Stimulated activated CD4-positive, alpha-beta T cell treated with anti-CD3 and anti-CD28 coated beads, Interleukin-4, amount 100 ng/mL, for 48 hours (primary cell): Measurements from ENCODE around the gene GLIPR2.
"Not testable (repeated sequence)": the region's sequence is repeated elsewhere in the genome, so short reads cannot be mapped to it uniquely, and the experiment has no call there.

ENCODE experiments used
- DNase-seq, 2 donors: peaks; one replicate each; pipeline ENCODE4 v3.0.0-alpha.2; 2020; ENCODE audit warnings: low read depth in 2 of 2

The GLIPR2 gene, protein sequence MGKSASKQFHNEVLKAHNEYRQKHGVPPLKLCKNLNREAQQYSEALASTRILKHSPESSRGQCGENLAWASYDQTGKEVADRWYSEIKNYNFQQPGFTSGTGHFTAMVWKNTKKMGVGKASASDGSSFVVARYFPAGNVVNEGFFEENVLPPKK

DNA sequence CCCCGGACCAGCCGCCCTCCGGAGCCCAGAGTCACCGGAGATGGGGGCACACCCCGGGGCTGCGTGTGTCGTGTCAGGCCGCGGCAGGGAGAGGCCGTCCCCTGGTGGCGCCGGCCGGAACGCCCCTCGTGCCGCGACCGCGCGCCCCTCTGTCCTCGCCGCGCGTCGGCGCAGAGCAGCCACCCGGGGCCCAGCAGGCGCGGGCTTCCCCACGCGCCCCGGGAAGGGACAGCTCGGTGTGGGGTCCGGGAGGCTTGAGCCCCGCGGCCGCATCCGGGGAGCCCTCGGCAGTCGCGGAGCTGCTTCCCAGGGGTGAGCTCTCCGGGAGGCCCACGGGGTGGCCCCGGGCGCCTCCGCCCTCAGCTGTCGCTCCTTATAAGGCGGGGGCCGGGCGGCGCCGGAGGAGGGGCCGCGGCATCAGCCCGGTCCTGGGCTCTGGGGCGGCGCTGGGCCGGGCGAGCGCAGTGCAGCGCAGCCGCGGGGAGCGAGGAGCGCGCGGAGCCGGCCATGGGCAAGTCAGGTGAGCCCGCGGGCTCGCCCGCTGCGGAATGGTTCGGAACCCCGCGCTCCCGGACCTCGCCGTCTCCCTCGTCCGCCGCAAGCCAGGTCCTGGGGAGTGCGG, at the start of gene GLIPR2:
Gene GLIPR2 (plus strand): TSS at position 462 of the 622 bp plus-strand sequence. CDS start 46 bp downstream, at position 508.
- peak; percentile 63 to 74 for DNase-seq

DNA sequence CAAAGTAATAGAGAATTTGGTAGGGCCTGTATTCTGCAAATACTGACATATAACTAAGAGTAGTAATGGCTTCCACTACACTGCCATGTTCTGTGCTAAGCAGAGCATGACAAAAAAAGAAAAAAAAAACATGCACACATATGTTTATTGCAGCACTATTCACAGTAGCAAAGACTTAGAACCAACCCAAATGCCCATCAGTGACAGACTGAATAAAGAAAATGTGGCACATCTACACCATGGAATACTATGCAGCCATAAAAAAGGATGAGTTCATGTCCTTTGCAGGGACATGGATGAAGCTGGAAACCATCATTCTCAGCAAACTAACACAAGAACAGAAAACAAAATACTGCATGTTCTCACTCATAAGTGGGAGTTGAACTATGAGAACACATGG, 49.5 kb upstream of the GLIPR2 start:
- DNase-seq: not testable (repeated sequence)

DNA sequence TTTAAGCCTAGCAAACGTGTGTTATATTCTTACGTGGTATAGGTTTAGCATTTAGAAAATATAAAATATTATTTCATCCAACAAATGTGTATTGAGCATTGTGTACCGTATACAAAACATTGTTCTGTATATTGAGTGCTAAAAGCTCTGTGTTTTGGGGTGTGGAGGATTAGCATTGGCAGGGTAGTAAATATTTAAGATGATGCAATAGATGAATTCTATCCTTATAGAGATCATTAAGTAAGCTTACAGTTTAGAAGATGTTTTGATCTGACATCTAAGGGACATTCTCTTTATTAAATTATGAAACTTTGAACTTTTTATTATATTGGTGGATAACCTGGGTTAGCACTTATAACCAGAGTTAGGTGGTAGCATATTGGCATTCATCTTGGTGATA, 48.5 kb upstream of the GLIPR2 start:
- DNase-seq: no peak

DNA sequence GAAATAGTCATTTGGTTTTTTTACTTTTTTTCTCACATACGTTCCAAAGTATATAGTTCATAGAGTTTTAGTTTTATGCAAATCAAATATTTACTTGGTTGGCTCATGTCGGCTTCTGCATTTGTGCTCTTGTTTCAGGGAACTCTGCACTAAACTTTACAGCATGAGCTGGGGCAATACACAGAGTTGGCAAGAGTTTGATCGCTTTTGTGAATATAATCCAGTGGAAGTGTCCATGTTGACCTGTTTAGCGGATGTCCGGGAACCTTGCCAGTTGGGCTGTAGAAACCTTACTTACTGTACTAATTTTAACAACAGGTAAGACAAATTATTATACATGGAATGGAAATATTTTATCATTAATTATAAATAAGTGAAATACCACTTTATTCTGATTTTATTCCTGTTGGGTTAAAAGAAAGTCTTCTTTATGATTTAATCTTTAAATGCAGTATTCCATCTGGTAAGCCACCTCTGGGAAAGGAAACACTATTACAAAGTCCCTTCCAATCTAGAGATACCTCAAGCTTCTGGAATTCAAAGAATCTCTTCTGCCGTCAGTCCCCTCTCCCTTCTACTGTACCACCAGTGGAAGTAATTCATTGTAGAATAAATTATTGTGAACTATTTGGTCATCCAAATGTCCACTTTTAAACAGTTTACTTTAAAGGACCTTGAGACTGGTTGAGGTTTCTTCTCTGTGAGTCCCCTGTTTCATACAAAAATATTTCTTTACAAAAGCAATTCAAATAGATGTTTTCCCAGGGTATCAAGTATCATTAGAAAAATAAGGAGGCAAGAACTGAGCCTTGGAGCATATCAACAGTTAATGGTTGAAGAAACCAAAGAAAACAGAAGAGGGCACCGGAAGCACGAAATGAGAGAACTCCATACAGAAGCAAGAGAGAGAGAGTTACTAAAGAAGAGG, 45.2 kb upstream of the GLIPR2 start:
- no peak for DNase-seq

DNA sequence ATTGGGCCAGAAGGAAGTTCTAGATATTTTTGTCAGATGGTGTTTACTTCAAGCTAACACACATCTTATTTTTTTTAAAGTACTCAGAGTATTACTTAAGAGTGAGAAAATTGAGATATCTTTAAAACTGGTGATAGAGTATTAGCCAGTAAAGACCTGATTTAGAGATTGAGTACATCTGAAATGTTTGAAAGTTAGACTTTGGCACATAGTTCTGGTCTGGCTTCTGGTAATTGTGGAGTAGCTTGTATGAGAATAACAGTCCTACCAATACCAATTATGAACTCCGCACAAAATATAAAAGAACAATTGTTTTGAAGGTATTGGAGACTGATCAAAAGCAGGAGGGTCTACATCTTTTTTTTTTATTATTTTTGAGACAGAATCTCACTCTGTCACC, 44.5 kb upstream of the GLIPR2 start:
- DNase-seq: no peak

DNA sequence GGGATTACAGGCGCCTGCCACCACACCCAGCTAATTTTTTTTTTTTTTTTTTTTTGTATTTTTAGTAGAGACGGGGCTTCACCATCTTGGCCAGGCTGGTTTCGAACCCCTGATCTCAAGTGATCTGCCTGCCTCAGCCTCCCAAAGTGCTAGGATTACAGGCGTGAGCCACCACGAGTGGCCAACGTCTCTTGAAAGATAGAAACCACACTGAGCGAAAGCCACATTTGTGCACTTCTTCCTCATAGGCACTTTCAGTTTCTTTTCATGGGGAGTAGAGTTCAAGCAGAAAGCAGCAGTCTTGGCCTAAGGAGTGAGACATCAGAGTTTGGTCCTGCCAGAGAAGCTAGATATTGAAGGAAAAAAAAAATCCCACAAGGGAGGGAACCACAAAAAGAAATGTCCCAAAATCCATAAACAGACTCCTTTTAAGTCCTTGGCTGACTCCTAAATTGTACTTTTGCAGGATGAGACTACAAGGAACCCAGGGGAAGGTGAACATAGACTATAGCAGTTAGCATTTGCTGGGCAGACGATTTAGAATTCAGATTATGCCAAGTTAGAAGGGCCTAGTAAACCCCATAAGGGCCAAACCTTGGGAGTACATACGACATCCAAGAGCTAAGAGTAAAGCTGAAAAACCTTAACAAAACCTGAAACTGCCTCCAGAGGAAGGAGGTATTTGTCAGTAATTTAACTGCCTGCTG, 43.9 kb upstream of the GLIPR2 start:
- peak; percentile 16 to 20 for DNase-seq

DNA sequence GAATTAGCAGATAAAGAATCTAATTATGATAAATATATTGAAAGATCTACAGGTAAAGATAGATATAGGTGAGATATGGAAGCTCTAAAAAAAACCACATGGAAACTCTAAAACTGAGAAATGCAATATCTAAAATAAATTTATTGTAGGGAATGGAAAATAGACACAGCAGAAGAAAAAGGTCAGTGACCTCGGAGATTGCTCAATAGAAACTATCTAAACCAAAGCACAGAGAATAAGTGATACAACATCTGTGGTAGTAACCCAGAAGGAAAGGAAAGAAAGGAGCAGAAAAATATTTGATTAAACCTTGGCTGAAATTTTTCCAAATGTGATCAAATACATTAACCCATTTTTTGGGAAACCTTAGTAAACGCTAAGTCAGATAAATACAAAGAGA, 43.1 kb upstream of the GLIPR2 start:
- no peak for DNase-seq

DNA sequence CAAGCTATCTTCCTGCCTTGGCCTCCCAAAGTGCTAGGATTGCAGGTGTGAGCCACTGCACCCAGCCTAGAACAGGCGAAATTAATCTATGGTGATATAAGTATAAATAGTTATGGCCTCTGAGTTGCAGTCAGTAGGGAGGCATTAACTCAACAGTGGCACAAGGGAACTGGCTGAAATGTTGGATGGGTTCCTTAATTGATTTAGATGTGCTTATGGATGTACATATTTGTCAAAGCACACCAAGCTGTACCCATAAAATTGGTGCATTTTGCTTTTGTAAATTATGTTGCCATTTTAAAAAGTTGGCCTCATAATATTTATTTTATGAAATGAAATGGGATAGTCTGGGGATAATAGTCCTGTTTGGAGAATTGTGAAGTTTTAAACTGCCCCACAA, 36.8 kb upstream of the GLIPR2 start:
- DNase-seq: no peak

DNA sequence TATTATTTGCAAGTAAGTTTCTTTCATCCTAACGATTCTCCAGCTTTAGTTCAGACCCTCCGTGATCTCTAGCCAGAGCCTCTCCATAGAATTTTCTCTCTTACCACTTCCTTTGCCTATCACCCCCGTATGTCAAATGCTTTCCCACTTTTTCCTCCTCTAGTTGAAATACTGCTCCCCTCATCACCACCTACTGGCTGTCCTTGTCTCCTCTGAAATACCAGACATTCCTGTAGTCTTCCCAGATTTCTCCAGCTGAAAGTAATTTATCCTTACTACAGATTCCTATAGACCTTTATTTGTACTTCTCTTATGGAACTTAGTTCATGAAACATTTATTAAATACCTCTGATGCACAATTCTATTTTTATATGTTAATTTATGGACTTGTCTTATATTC, 36.0 kb upstream of the GLIPR2 start:
- DNase-seq: no peak

DNA sequence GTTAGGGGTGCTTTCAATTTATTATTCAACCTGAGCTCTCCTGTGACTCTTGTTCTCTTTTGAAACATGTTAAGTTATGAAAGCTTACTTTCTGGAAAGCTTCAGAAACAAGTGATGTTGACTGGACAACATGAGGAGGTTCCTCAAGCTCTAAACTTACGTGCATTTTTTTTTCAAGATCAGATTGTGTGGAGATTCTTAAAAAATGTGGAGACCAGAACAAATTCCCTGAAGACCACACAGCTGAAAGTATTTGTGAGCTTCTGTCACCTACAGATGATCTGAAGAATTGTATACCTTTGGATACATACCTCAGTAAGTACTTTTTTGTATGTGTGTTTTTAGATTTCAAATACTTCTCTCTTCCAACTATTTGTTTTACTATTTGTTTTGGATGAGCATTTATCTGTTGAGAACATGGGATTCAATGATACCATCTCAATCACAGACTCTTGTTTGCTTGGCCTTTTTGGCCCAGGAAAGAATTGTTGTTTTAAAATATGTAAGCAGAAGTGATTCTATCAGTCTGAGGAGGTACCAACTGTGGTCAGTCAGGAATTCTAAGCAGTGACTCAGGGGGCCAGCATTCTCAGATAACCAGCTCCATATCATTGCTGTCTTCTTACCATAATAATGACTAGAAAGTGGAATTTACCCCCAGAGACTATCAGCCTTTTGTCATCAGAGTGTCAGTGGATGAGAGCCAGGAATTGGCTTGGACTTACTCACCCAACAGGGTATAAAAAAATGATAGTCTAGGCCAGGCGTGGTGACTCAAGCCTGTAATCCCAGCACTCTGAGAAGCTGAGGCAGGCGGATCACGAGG, 34.4 kb upstream of the GLIPR2 start:
- DNase-seq: no peak

DNA sequence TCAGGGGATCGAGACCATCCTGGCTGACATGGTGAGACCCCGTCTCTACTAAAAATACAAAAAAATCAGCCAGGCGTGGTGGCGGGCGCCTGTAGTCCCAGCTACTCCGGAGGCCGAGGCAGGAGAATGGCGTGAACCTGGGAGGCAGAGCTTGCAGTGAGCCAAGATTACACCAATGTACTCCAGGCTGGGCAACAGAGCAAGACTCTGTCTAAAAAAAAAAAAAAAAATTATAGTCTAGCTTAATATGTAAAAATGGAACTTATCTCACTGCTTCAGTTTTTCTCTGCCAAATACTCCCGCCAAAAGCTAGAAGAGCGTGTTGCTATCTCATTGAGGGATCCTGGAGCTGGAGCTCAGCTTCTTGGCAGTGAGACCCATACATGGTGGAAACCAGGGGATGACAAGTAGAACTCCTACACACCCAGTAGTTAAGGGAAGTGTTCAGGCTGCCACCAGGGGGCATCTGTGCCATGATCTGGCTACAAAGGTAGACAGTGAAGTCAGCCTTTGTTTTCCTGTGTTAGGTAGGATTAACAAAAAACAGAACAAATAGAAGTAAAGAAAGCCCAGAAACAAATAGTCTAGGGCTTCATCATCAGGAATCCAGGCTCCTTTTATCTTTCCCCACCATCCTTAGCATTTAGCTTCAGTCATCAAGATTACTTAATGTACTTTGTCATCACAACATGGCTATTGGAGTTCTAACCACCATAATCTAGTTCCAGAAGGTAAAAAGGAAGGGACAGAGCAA, 33.6 kb upstream of the GLIPR2 start:
- peak; percentile 84 to 86 for DNase-seq

DNA sequence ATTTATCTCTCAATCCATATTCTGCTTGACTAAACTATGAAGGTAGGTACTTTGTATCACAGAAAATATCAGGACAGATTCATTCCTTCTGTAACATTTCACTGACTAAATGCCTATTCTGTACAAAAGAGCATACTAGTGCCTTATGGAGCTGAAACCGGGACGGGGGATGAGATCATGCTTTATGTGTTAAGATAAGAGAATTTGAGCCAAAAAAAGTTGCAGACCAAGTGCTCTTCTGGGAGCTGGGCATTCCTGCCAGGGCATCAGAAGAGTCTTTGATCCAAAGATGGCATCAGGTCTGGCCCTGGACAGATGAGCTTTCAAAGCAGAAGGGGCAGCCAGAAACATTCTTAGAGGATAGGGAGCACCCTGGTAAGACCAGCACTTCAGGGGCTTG, 27.5 kb upstream of the GLIPR2 start:
- no peak for DNase-seq

DNA sequence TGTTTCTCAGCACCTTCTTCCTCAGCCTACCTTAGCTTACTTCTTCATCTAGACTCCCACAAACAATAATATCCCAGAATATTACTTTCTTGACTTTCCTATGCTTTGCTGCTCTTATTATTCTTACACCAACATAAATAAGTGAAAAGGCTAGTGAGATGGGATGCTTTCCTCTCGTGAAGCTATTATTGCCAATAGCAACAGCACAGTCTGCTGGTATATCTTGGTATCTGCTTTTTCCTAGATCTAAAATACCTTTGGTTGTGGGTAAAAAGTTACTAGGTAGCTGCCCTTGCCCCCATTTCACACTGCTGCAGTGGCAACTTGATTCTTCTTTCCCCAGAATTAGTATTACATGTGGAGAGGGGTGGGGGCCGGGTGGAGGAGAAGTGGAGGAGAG, 26.1 kb upstream of the GLIPR2 start:
- no peak for DNase-seq

DNA sequence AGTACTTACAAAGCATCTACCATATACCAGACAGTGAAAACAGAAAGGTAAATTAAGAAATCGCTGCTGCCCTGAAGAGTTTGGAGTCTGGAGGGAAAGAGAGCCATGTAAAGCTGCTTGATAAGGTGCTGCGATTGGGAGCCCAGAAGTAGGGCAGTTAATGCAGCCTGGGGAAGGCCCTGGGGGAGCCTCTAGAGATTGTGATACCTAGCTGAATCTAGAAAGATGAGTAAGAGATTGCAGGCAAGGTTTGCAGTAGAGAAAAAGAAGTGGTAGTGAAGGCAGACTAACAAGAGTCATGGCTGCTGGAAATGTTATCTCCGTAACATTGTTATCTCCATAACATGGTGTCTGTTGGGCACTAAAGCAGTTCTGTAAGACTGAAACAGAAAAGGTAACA, 24.0 kb upstream of the GLIPR2 start:
- DNase-seq: no peak

DNA sequence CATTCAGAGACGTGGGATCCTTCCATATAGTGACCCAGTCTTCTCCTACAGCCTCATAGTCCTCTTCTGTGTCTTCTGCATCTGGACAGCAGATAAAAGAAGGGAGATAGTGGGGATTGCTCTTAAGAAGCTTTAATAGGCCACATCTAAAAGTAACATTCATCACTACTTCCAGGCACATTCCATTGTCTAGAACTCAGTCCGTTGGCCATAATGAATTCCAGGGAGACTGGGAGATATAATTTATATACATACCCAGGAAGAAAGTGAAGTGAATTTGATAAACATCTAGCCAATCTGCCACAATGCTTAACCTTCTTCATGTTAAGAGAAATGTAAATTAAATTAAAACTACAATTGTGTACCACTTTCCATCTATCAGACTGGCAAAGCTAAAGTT, 22.5 kb upstream of the GLIPR2 start:
- no peak for DNase-seq

DNA sequence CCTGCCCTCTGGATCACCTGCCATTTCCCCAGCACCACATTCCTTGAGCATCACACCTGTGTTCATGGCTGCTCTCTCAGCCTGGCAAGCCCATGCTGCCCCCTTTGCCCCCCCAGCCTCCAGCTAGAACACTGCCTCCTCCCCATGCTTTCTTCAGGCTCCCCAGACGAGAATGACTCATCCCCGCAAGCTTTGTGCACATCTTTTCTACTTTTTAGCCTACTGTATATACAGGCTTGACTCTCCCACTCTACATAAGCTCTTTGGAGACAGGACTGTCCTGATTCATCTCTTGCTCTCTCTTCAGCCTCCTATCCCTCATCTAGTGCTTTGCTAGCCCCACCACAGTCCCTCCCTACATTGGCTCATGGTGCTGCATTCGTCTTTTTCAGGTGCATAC, 19.9 kb upstream of the GLIPR2 start:
- DNase-seq: no peak

DNA sequence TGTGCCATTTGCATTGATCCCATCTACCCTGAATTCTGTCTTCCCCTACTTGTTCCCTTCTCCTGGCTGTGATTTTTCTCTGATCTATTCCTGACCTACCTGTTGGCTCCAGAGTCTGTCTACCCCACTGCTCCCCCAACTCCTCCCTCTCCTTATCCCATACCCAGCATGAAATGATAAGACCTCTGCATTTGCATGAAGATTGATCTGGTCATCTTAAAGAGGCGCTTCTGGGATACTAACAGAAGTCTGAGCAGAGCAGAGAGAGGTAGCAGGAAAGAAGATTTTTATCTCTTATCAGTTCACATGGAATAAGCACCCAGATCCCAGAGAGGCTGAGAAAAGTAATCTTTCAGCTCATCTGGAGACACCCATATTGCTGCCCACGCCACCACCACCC, 18.3 kb upstream of the GLIPR2 start:
- DNase-seq: no peak

DNA sequence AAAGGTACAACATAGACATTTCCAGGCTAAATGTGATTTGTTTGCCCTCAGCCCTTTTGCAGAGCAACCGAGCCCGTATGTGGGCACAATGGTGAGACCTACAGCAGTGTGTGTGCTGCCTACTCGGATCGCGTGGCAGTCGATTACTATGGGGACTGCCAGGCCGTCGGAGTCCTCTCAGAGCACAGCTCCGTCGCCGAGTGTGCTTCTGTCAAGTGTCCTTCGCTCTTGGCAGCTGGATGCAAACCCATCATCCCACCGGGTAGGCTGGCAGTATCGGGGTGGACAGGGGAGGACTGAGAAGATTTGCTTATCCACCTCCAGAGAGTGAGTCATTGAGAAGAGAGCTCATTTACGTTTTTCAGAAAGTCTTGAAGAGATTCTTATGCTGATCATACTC, 17.8 kb upstream of the GLIPR2 start:
- DNase-seq: no peak

DNA sequence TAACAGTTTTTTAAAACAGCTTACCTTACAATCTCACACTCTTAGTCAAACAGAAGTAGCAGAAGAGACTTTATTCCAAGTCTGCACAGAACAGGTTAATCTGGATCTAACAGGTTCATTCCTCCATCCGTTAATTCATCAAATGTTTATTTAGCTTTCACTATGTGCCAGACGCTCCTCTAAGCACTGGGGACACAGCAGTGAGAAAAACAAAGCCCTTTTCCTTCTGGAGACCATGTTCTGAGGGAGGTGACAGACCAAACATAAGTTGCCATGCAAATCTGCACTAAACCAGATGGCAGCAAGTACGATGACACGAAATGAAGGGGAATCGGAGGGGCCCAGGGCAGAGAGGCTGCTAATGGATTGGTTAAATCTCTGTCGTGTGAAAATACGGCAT, 17.1 kb upstream of the GLIPR2 start:
- no peak for DNase-seq

DNA sequence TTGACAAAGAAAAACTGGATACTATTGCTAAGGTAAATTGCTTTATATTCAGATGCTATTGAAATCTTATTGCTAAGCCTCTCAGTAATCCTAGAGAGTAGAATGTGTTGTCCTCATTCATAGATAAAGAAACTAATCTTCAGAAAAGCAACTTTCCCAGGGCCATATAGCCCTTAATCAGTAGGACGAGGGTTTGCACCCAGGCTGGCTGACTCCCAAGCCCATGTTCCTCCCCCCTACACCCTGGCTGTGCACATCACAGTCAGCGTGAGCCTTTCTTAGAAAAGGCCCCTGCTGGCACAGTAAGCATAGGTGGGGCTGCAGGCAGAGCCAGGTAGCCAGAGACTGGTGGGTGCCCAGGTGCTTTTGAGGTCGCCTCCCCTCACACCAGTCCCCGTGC, 15.8 kb upstream of the GLIPR2 start:
- DNase-seq: no peak

DNA sequence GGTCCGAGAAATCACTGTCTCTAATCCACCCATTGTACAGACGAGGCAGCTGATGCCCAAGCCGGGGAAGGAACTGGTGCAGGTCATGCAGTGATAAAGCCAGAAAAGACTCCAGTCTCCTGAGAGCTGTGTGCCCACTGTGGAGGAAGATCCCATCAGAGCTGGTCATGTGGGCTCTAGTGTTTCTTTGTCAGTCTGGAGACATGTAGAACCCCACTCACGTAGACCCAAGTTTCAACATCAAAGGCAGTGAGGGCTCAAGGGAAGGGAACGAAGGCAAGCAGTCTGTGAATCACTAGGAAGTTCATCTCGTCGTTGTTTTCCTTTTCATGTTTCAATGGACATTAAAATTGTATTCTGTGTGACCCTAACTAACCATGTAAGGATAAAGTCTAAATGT, 14.6 kb upstream of the GLIPR2 start:
- no peak for DNase-seq
